Mammary epithelial cell (primary cell): ENCODE data around the gene CYP19A1.

Experiments
- EZH2 ChIP-seq: IDR thresholded peaks from 2 replicates; pipeline ENCODE4 v1.6.1; 2012; ENCODE audit warnings: low read length, inconsistent platforms, borderline replicate concordance
- TF ChIP-seq, protein P1 (sequence below), 2 donors: IDR thresholded peaks in 1 of 2; conservative IDR thresholded peaks in 1 of 2; 2 replicates each; pipeline ENCODE4 v1.5.1; 2011 to 2012; ENCODE audit warnings: inconsistent platforms in 2 of 2, low read length in 2 of 2, mild to moderate bottlenecking in 2 of 2, control low read depth in 1 of 2, low read depth in 1 of 2; ENCODE audit not compliant: insufficient read depth in 1 of 2; ENCODE audit errors: extremely low read depth in 1 of 2

- TF ChIP-seq, protein P1, sequence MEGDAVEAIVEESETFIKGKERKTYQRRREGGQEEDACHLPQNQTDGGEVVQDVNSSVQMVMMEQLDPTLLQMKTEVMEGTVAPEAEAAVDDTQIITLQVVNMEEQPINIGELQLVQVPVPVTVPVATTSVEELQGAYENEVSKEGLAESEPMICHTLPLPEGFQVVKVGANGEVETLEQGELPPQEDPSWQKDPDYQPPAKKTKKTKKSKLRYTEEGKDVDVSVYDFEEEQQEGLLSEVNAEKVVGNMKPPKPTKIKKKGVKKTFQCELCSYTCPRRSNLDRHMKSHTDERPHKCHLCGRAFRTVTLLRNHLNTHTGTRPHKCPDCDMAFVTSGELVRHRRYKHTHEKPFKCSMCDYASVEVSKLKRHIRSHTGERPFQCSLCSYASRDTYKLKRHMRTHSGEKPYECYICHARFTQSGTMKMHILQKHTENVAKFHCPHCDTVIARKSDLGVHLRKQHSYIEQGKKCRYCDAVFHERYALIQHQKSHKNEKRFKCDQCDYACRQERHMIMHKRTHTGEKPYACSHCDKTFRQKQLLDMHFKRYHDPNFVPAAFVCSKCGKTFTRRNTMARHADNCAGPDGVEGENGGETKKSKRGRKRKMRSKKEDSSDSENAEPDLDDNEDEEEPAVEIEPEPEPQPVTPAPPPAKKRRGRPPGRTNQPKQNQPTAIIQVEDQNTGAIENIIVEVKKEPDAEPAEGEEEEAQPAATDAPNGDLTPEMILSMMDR (conservative IDR thresholded peaks at IDR 0.05 in 1 of 2, IDR thresholded peaks at IDR 0.05 in 1 of 2; ENCODE audit: extremely low read depth in 1 of 2, insufficient read depth in 1 of 2, low read depth in 1 of 2, low read length in 2 of 2) = no peak
- no peak for TF ChIP-seq EZH2
Observed at GRCh38 chr15:51342227-51342999, 4.0 kb upstream of the CYP19A1 start.
